ENCODE measurements around the gene SLC16A6.
"Not testable (repeated sequence)": the region's sequence is repeated elsewhere in the genome, so short reads cannot be mapped to it uniquely, and the experiment has no call there.

The SLC16A6 gene

GRCh38 chr17:68225055-68225454 is 65.9 kb downstream of the SLC16A6 start:
- not testable (repeated sequence) for DNase-seq

GRCh38 chr17:68222606-68223005 is 68.3 kb downstream of the SLC16A6 start:
- no peak for DNase-seq

- no peak for DNase-seq
Observed at GRCh38 chr17:68221786-68222185, 69.1 kb downstream of the SLC16A6 start.

GRCh38 chr17:68220786-68221185 is 70.1 kb downstream of the SLC16A6 start:
- not testable (repeated sequence) for DNase-seq

- not testable (repeated sequence) for DNase-seq
Observed at GRCh38 chr17:68220186-68220585, 70.7 kb downstream of the SLC16A6 start.

GRCh38 chr17:68219429-68219828 is 71.5 kb downstream of the SLC16A6 start:
- DNase-seq: not testable (repeated sequence)

Measured in amygdala (tissue), 56 donors.